Coronary artery (tissue), 2 donors: Measurements from ENCODE around the gene XPO1.
"Not testable (repeated sequence)": the region's sequence is repeated elsewhere in the genome, so short reads cannot be mapped to it uniquely, and the experiment has no call there.

Experiments used
- DNase-seq: peaks from one replicate; pipeline ENCODE4 v3.0.0-alpha.2; 2017; ENCODE audit warnings: low spot score
- H3K27ac ChIP-seq, 2 donors: fragments of 200-600 bp; sonication (generic); one replicate each; pipeline ENCODE4 v1.5.1; 2016 to 2019
- H3K4me3 ChIP-seq: fragments of 200-600 bp; sonication (generic); 2 replicates; pipeline ENCODE4 v1.5.1; 2016; ENCODE audit warnings: mild to moderate bottlenecking, moderate library complexity
- CTCF ChIP-seq: fragments of 200-600 bp; sonication (generic); IDR thresholded peaks from one replicate; pipeline ENCODE4 v1.5.1; 2019; ENCODE audit warnings: antibody characterized with exemption

XPO1 gene

DNA sequence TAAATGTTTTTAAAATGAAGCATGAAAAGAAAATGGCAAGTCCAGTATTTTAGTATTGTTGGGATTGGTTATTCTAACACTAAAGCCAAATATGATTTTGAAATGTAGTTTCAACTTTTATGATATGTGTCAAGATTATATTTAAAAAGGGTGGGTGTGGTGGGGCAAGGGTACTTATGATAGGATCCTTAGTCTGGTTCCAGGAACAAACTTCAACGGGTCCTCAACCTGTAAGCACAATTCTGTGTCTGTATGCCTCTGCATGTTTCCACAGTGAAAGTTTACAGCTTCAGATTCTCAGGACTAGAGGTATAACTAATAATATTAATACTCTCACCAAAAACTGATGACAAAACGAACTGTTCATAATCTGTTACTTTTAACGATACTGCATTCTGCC lies 73.1 kb downstream of the XPO1 start:
- no peak overlapping the region for H3K4me3 ChIP-seq
- no peak for DNase-seq
- TF ChIP-seq CTCF = no peak
- no peak overlapping the region for H3K27ac ChIP-seq

- Histone ChIP-seq H3K27ac (no peak overlapping the region), H3K4me3 (no peak overlapping the region)
- DNase-seq = no peak
- no peak for TF ChIP-seq CTCF
These were observed 74.2 kb downstream of the XPO1 start for GRCh38 chr2:61463769-61464475.

DNA sequence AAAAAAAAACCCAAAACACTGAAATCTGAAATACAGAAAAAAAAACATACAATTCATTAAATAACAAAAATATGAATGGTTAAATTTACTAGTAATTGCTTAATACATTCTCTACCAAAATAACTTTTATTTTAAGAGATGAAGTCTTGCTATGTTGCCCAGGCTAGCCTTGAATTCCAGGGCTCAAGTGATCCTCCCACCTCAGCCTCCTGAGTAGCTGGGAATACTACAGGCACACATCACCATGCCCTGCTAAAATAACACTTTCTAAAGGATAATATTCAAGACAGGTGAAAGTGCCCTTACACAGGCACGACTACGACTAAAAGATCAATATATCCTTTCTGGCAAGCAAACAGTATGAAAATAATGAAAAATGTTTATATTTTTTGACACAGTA lies 76.8 kb downstream of the XPO1 start:
- no peak for DNase-seq
- TF ChIP-seq CTCF = no peak
- Histone ChIP-seq H3K4me3 (no peak overlapping the region), H3K27ac (no peak overlapping the region)

GRCh38 chr2:61460163-61460562 lies 78.0 kb downstream of the XPO1 start:
- Histone ChIP-seq H3K27ac (no peak overlapping the region), H3K4me3 (no peak overlapping the region)
- TF ChIP-seq CTCF = no peak
- no peak for DNase-seq

GRCh38 chr2:61456746-61457420 lies 81.3 kb downstream of the XPO1 start:
- Histone ChIP-seq H3K27ac (no peak overlapping the region), H3K4me3 (no peak overlapping the region)
- DNase-seq = no peak
- TF ChIP-seq CTCF = no peak

GRCh38 chr2:61456070-61456745 lies 81.9 kb downstream of the XPO1 start:
- no peak overlapping the region for H3K27ac ChIP-seq
- DNase-seq = no peak
- TF ChIP-seq CTCF = no peak
- H3K4me3 ChIP-seq = no peak overlapping the region

DNA sequence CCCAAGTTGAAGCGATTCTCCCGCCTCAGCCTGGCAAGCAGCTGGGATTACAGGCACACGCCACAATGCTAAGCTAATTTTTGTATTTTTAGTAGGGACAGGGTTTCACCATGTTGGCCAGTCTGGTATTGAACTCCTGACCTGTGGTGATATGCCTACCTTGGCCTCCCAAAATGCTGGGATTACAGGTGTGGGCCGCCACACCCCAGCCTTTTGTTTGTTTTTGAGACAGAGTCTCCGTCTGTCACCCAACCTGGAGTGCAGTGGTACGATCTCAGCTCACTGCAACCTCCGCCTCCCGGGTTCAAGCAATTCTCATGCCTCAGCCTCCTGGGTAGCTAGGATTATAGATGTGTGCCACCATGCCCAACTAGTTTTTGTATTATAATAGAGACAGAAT lies 83.2 kb downstream of the XPO1 start:
- not testable (repeated sequence) for H3K4me3 ChIP-seq, DNase-seq

More for the DNA sequence above, 83.2 kb downstream of the XPO1 start:
- H3K27ac ChIP-seq = not testable (repeated sequence)
